SK-N-SH (cell line): ENCODE results near the gene ITGA5. TPM values are rescaled to one million over a fixed set of nuclear protein-coding genes. Genes with fewer than 3 reads are reported as not detected.

ENCODE experiments used
- CTCF ChIA-PET: fragments of 300-600, 350-600 bp; formaldehyde crosslinking; extraction: SDS; loops from one replicate; lab custom pipeline; 2021; lab: Yijun Ruan, JAX
- POLR2A ChIA-PET: fragments of 350-600 bp; sonication (Branson Sonifier 250); formaldehyde crosslinking; extraction: SDS; loops from one replicate; lab custom pipeline; 2020; ENCODE audit warnings: antibody characterized with exemption, inconsistent platforms; lab: Yijun Ruan, JAX
- DNase-seq: peaks from one replicate; pipeline ENCODE4 v3.0.0; 2012
- H2AFZ ChIP-seq: fragments of 200-600 bp; sonication (generic); 2 replicates; pipeline ENCODE4 v1.8.1; 2016; ENCODE audit warnings: antibody characterized with exemption, mild to moderate bottlenecking, low read depth
- H3F3A ChIP-seq: fragments of 200-600 bp; sonication (generic); replicated peaks from 2 replicates; pipeline ENCODE3; 2016; ENCODE audit warnings: antibody characterized with exemption, mild to moderate bottlenecking; ENCODE audit not compliant: insufficient read depth
- H3K27ac ChIP-seq, 2 experiments: fragments of 200-500 bp in 1 of 2; fragments of 200-600 bp in 1 of 2; sonication (Bioruptor generic) in 1 of 2; sonication (generic), shearing (Covaris generic) in 1 of 2; 2 replicates each; pipeline versions ENCODE4 v1.5.1 to v1.6.1; 2014 to 2016; ENCODE audit warnings: low read depth in 2 of 2, inconsistent platforms in 1 of 2, low read length in 1 of 2, mild to moderate bottlenecking in 1 of 2, mixed read lengths in 1 of 2
- H3K27me3 ChIP-seq: fragments of 200-600 bp; sonication (generic), shearing (Covaris generic); 2 replicates; pipeline ENCODE4 v1.6.1; 2016; ENCODE audit warnings: mixed run types; ENCODE audit not compliant: insufficient read depth
- H3K36me3 ChIP-seq, 2 experiments: fragments of 200-500 bp in 1 of 2; fragments of 200-600 bp in 1 of 2; sonication (Bioruptor generic) in 1 of 2; sonication (generic) in 1 of 2; replicated peaks in 1 of 2; 2 replicates each; pipeline versions ENCODE3 to v1.5.1; 2014 to 2016; ENCODE audit warnings: low read length in 1 of 2, mild to moderate bottlenecking in 1 of 2; ENCODE audit not compliant: insufficient read depth in 2 of 2, control insufficient read depth in 1 of 2
- H3K4me1 ChIP-seq, 2 experiments: fragments of 200-500 bp in 1 of 2; fragments of 200-600 bp in 1 of 2; sonication (Bioruptor generic) in 1 of 2; sonication (generic), shearing (Covaris generic) in 1 of 2; 2 replicates each; pipeline versions ENCODE4 v1.5.1 to v1.6.1; 2014 to 2016; ENCODE audit warnings: low read depth in 1 of 2, low read length in 1 of 2, mixed run types in 1 of 2; ENCODE audit not compliant: insufficient read depth in 2 of 2, control insufficient read depth in 1 of 2
- H3K4me2 ChIP-seq: fragments of 200-600 bp; sonication (generic), shearing (Covaris generic); 2 replicates; pipeline ENCODE4 v1.6.1; 2017; ENCODE audit warnings: mixed run types
- H3K4me3 ChIP-seq, 2 experiments: fragments of 200-500 bp in 1 of 2; fragments of 200-600 bp in 1 of 2; sonication (Bioruptor generic) in 1 of 2; sonication (generic), shearing (Covaris generic) in 1 of 2; 2 replicates each; pipeline versions ENCODE4 v1.5.1 to v1.8.1; 2014 to 2016; ENCODE audit warnings: low read depth in 2 of 2, inconsistent platforms in 1 of 2, low read length in 1 of 2, mild to moderate bottlenecking in 1 of 2, mixed read lengths in 1 of 2, moderate library complexity in 1 of 2
- H3K79me2 ChIP-seq: fragments of 200-600 bp; sonication (generic); 2 replicates; pipeline ENCODE4 v1.8.1; 2017; ENCODE audit warnings: mild to moderate bottlenecking; ENCODE audit not compliant: insufficient read depth
- H3K9ac ChIP-seq: fragments of 200-600 bp; sonication (generic); 2 replicates; pipeline ENCODE4 v1.6.1; 2017; ENCODE audit warnings: mixed run types
- H3K9me2 ChIP-seq: fragments of 200-600 bp; sonication (generic); 2 replicates; pipeline ENCODE4 v1.6.1; 2017; ENCODE audit warnings: mixed run types
- H3K9me3 ChIP-seq: fragments of 200-600 bp; sonication (generic); 2 replicates; pipeline ENCODE4 v1.6.1; 2017; ENCODE audit warnings: mixed run types, mild to moderate bottlenecking, moderate library complexity
- H4K20me1 ChIP-seq: fragments of 200-600 bp; sonication (generic); 2 replicates; pipeline ENCODE4 v1.6.1; 2017; ENCODE audit warnings: mild to moderate bottlenecking, mixed run types; ENCODE audit not compliant: insufficient read depth
- ELF1 ChIP-seq: IDR thresholded peaks from 2 replicates; pipeline ENCODE4 v1.4.0; 2012
- EZH2phosphoT487 ChIP-seq: fragments of 200-600 bp; sonication (generic); IDR thresholded peaks from 2 replicates; pipeline ENCODE4 v1.6.1; 2017; ENCODE audit warnings: low read depth, mixed run types, mild to moderate bottlenecking, antibody characterized with exemption, moderate library complexity, borderline replicate concordance
- GABPA ChIP-seq: IDR thresholded peaks from 2 replicates; pipeline ENCODE4 v1.4.0; 2012; ENCODE audit warnings: low read depth, mild to moderate bottlenecking
- NFIC ChIP-seq: IDR thresholded peaks from 2 replicates; pipeline ENCODE4 v1.4.0; 2012; ENCODE audit warnings: borderline replicate concordance
- NRF1 ChIP-seq: IDR thresholded peaks from 2 replicates; pipeline ENCODE4 v1.6.1; 2012; ENCODE audit warnings: low read depth, mild to moderate bottlenecking, low read length
- POLR2AphosphoS5 ChIP-seq: IDR thresholded peaks from 2 replicates; pipeline ENCODE4 v1.6.1; 2012; ENCODE audit warnings: low read depth, low read length
- RAD21 ChIP-seq: IDR thresholded peaks from 2 replicates; pipeline ENCODE4 v1.6.1; 2012; ENCODE audit warnings: mild to moderate bottlenecking, low read length
- SMC3 ChIP-seq: IDR thresholded peaks from 2 replicates; pipeline ENCODE4 v1.6.1; 2012; ENCODE audit warnings: low read depth, low read length, improper control_type of control experiment
- TAF1 ChIP-seq: IDR thresholded peaks from 2 replicates; pipeline ENCODE4 v1.6.1; 2012; ENCODE audit warnings: low read depth, mild to moderate bottlenecking, low read length, moderate library complexity, borderline replicate concordance
- TEAD4 ChIP-seq: IDR thresholded peaks from 2 replicates; pipeline ENCODE4 v1.4.0; 2012; ENCODE audit warnings: mild to moderate bottlenecking, borderline replicate concordance; ENCODE audit not compliant: insufficient read depth
- YY1 ChIP-seq: IDR thresholded peaks from 2 replicates; pipeline ENCODE4 v1.4.0; 2012; ENCODE audit warnings: low read depth, mild to moderate bottlenecking
- WGBS: methylation state at CpG from one replicate; pipeline ENCODE4 v1.1.6; 2017; ENCODE audit warnings: low lambda C conversion rate; 5-methylcytosine and 5-hydroxymethylcytosine counted together
- polyA plus RNA-seq, 3 experiments: library from polyadenylated mRNA; depleted of rRNA; stranded (reverse); fragments of >200 nt; gene quantifications; 2 replicates each; pipeline ENCODE4 v1.2.3, GENCODE V29; 2012
- TF ChIP-seq, protein P1 (sequence below): fragments of 200-600 bp; sonication (generic); IDR thresholded peaks from 2 replicates; pipeline ENCODE4 v1.6.1; 2017; ENCODE audit warnings: antibody characterized with exemption, mild to moderate bottlenecking, moderate library complexity
- TF ChIP-seq, protein P2 (sequence below): IDR thresholded peaks from 2 replicates; pipeline ENCODE4 v1.6.1; 2012; ENCODE audit warnings: mild to moderate bottlenecking, low read depth, low read length, moderate library complexity
- TF ChIP-seq, protein P3 (sequence below): IDR thresholded peaks from 2 replicates; pipeline ENCODE4 v1.4.0; 2012; ENCODE audit warnings: low read depth
- TF ChIP-seq, protein P4 (sequence below): IDR thresholded peaks from 2 replicates; pipeline ENCODE4 v1.4.0; 2012; ENCODE audit warnings: low read depth, borderline replicate concordance
- TF ChIP-seq, protein P5 (sequence below): fragments of 150-350 bp; IDR thresholded peaks from 2 replicates; pipeline ENCODE4 v1.6.1; 2016; ENCODE audit warnings: mild to moderate bottlenecking, low read depth, low read length

Gene ITGA5
- polyA plus RNA-seq, 1 of the 3 experiments (the other 2 are of a cell fraction), result 52.5 TPM

DNA sequence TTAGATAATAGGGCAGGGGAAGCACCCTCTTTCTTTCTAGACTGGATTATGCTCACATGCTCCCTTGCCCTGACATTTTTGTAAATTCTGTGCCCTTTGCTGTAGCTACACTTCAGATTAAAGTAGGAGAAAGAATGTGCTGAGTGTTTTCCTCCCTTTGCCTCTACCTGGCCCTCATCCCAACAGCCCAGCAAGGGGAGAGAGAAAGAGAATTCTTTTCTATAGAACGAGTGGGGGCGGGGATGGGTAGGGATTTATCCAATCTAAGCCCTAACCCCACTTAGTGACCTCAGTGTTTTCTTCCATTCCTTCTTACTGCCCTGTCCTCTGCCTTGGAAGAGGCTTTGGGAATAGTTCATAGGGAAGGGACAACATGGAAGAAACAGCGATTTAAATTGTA is 68.3 kb downstream of the ITGA5 start:
- Histone ChIP-seq H3F3A (no peaks in the 10 kb centered on the region), H3K27ac (no peak overlapping the region), H3K79me2 (no peaks in the 10 kb centered on the region), H3K4me2 (no peak overlapping the region), H3K4me1 (peaks cover 25 to 35% of the 10 kb centered on the region in 2 experiments), H2AFZ (no peak overlapping the region), H3K36me3 (peaks cover 15 to 47% of the 10 kb centered on the region in 2 experiments), H4K20me1 (no peaks in the 10 kb centered on the region), H3K9me2 (no peaks in the 10 kb centered on the region), H3K9ac (no peak overlapping the region), H3K27me3 (no peaks in the 10 kb centered on the region), H3K4me3 (no peak overlapping the region), H3K9me3 (no peaks in the 10 kb centered on the region)
- no peak for DNase-seq
- POLR2A ChIA-PET, result interaction anchor here (0.8 kb wide), 1 partner anchor 70 kb away, joined by 3 read pairs; the partner anchor contains the start of gene HNRNPA1
- 73% methylated on average over 3 of the region's 3 CpGs for WGBS
- CTCF ChIA-PET, result interaction anchor here (0.5 to 5.3 kb wide), 13 partner anchors 8 to 136 kb away, joined by 3 to 63 read pairs (median 4); partner anchors contain the start of gene COPZ1
- TF ChIP-seq POLR2AphosphoS5 (no peak), TEAD4 (no peak), RAD21 (no peak), NRF1 (no peak), EZH2phosphoT487 (no peak)
- TF ChIP-seq, protein P1, sequence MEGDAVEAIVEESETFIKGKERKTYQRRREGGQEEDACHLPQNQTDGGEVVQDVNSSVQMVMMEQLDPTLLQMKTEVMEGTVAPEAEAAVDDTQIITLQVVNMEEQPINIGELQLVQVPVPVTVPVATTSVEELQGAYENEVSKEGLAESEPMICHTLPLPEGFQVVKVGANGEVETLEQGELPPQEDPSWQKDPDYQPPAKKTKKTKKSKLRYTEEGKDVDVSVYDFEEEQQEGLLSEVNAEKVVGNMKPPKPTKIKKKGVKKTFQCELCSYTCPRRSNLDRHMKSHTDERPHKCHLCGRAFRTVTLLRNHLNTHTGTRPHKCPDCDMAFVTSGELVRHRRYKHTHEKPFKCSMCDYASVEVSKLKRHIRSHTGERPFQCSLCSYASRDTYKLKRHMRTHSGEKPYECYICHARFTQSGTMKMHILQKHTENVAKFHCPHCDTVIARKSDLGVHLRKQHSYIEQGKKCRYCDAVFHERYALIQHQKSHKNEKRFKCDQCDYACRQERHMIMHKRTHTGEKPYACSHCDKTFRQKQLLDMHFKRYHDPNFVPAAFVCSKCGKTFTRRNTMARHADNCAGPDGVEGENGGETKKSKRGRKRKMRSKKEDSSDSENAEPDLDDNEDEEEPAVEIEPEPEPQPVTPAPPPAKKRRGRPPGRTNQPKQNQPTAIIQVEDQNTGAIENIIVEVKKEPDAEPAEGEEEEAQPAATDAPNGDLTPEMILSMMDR, result no peak

DNA sequence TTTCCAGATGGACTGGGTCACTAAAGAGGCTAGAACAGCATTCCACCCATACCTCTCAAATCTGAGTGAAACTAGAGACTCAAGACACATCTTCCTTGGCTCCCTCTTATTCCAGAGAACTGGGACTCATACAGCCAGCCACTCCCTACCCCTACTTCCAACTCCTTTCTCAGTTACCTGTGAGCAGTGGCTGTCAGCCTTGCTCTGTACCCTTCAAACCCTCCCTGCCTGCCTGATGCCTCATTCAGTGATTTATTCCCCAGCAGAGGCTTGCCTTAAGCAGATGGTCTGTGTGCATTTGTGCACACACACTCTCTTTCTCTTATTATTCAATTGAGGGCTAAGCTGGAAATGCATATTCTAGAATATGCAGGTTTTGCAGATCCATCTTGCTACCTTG is 69.4 kb downstream of the ITGA5 start:
- H3K9me2 ChIP-seq, result no peaks in the 10 kb centered on the region
- POLR2A ChIA-PET, result no interaction called here
- TF ChIP-seq YY1 (no peak), SMC3 (no peak), NFIC (no peak), TEAD4 (no peak), TAF1 (no peak), GABPA (no peak), ELF1 (no peak)
- TF ChIP-seq, protein P1, result no peak
- TF ChIP-seq, protein P2, sequence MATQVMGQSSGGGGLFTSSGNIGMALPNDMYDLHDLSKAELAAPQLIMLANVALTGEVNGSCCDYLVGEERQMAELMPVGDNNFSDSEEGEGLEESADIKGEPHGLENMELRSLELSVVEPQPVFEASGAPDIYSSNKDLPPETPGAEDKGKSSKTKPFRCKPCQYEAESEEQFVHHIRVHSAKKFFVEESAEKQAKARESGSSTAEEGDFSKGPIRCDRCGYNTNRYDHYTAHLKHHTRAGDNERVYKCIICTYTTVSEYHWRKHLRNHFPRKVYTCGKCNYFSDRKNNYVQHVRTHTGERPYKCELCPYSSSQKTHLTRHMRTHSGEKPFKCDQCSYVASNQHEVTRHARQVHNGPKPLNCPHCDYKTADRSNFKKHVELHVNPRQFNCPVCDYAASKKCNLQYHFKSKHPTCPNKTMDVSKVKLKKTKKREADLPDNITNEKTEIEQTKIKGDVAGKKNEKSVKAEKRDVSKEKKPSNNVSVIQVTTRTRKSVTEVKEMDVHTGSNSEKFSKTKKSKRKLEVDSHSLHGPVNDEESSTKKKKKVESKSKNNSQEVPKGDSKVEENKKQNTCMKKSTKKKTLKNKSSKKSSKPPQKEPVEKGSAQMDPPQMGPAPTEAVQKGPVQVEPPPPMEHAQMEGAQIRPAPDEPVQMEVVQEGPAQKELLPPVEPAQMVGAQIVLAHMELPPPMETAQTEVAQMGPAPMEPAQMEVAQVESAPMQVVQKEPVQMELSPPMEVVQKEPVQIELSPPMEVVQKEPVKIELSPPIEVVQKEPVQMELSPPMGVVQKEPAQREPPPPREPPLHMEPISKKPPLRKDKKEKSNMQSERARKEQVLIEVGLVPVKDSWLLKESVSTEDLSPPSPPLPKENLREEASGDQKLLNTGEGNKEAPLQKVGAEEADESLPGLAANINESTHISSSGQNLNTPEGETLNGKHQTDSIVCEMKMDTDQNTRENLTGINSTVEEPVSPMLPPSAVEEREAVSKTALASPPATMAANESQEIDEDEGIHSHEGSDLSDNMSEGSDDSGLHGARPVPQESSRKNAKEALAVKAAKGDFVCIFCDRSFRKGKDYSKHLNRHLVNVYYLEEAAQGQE, result no peak
- TF ChIP-seq, protein P3, sequence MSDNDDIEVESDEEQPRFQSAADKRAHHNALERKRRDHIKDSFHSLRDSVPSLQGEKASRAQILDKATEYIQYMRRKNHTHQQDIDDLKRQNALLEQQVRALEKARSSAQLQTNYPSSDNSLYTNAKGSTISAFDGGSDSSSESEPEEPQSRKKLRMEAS, result no peak
- TF ChIP-seq, protein P4, sequence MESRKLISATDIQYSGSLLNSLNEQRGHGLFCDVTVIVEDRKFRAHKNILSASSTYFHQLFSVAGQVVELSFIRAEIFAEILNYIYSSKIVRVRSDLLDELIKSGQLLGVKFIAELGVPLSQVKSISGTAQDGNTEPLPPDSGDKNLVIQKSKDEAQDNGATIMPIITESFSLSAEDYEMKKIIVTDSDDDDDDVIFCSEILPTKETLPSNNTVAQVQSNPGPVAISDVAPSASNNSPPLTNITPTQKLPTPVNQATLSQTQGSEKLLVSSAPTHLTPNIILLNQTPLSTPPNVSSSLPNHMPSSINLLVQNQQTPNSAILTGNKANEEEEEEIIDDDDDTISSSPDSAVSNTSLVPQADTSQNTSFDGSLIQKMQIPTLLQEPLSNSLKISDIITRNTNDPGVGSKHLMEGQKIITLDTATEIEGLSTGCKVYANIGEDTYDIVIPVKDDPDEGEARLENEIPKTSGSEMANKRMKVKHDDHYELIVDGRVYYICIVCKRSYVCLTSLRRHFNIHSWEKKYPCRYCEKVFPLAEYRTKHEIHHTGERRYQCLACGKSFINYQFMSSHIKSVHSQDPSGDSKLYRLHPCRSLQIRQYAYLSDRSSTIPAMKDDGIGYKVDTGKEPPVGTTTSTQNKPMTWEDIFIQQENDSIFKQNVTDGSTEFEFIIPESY, result no peak
- TF ChIP-seq, protein P5, sequence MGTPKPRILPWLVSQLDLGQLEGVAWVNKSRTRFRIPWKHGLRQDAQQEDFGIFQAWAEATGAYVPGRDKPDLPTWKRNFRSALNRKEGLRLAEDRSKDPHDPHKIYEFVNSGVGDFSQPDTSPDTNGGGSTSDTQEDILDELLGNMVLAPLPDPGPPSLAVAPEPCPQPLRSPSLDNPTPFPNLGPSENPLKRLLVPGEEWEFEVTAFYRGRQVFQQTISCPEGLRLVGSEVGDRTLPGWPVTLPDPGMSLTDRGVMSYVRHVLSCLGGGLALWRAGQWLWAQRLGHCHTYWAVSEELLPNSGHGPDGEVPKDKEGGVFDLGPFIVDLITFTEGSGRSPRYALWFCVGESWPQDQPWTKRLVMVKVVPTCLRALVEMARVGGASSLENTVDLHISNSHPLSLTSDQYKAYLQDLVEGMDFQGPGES, result no peak

More for the DNA sequence above, 69.4 kb downstream of the ITGA5 start:
- no peaks in the 10 kb centered on the region for H3K79me2 ChIP-seq
- CTCF ChIA-PET, result interaction anchor here (1.0 to 5.3 kb wide), 7 partner anchors 12 to 148 kb away, joined by 3 to 63 read pairs (median 4); partner anchors contain the start of gene COPZ1
- H3K4me1 ChIP-seq, result peaks cover 25 to 26% of the 10 kb centered on the region in 2 experiments
- H3K27ac ChIP-seq, result no peak overlapping the region
- H3F3A ChIP-seq, result no peaks in the 10 kb centered on the region
- no peak overlapping the region for H3K4me2 ChIP-seq
- DNase-seq, result no peak
- no peaks in the 10 kb centered on the region for H4K20me1 ChIP-seq
- no peak overlapping the region for H2AFZ ChIP-seq
- peaks cover 23 to 54% of the 10 kb centered on the region in 2 experiments for H3K36me3 ChIP-seq
- no peak overlapping the region for H3K9ac ChIP-seq
- H3K9me3 ChIP-seq, result no peaks in the 10 kb centered on the region
- no peaks in the 10 kb centered on the region for H3K27me3 ChIP-seq
- H3K4me3 ChIP-seq, result no peak overlapping the region
